ENCODE results near the gene RRP9. TPM values are rescaled to one million over a fixed set of nuclear protein-coding genes. Genes with fewer than 3 reads are reported as not detected.

Gene RRP9
- total RNA-seq, 2 experiments from 2014 or later, result 82.4 to 83.9 TPM

- ChIA-PET CTCF (no interaction called here), POLR2A (no interaction called here)
Measured at GRCh38 chr3:51945926-51946705, 4.4 kb upstream of the RRP9 start.

GRCh38 chr3:51945031-51945840, 3.5 kb upstream of the RRP9 start:
- CTCF ChIA-PET, result interaction anchor here (0.7 kb wide), 1 partner anchor 19 kb away, joined by 3 read pairs; no protein-coding TSS in a partner anchor
- POLR2A ChIA-PET, result no interaction called here

- ChIA-PET POLR2A (no interaction called here), CTCF (interaction anchor here (0.7 kb wide), 1 partner anchor 20 kb away, joined by 3 read pairs; no protein-coding TSS in a partner anchor)
Measured at GRCh38 chr3:51944451-51945021, 2.8 kb upstream of the RRP9 start.

- ChIA-PET CTCF (interaction anchor here (1.0 to 3.1 kb wide), 4 partner anchors 30 to 109 kb away, joined by 3 to 42 read pairs (median 5); partner anchors contain the start of genes ABHD14A and ABHD14B), POLR2A (interaction anchor here (1.6 to 2.4 kb wide), 2 partner anchors 30 to 52 kb away, joined by 10 to 26 read pairs; partner anchors contain the start of genes ABHD14B and RPL29)
Measured at GRCh38 chr3:51943451-51944391, 2.0 kb upstream of the RRP9 start.

GRCh38 chr3:51942603-51943450, 1.1 kb upstream of the RRP9 start:
- POLR2A ChIA-PET, result interaction anchor here (0.6 to 2.4 kb wide), 5 partner anchors 31 to 364 kb away, joined by 3 to 26 read pairs (median 10); partner anchors contain the start of genes ABHD14B, ACY1 and RPL29
- CTCF ChIA-PET, result interaction anchor here (0.7 to 3.1 kb wide), 12 partner anchors 11 to 204 kb away, joined by 3 to 42 read pairs (median 6); partner anchors contain the start of genes ABHD14A, ABHD14B and PCBP4

- CTCF ChIA-PET, result interaction anchor here (0.6 to 3.1 kb wide), 15 partner anchors 10 to 213 kb away, joined by 3 to 42 read pairs (median 5); partner anchors contain the start of genes ABHD14A, ABHD14B, PCBP4 and POC1A
- POLR2A ChIA-PET, result interaction anchor here (1.0 to 2.4 kb wide), 5 partner anchors 26 to 213 kb away, joined by 3 to 26 read pairs (median 8); partner anchors contain the start of genes ACY1, DUSP7, PCBP4 and RPL29
Measured at GRCh38 chr3:51941463-51941797, 274 bp downstream of the RRP9 start.

GRCh38 chr3:51940648-51941462, 849 bp downstream of the RRP9 start:
- ChIA-PET POLR2A (interaction anchor here (1.0 to 2.4 kb wide), 5 partner anchors 27 to 214 kb away, joined by 3 to 26 read pairs (median 8); partner anchors contain the start of genes ACY1, DUSP7, PCBP4 and RPL29), CTCF (interaction anchor here (0.6 to 3.1 kb wide), 14 partner anchors 10 to 214 kb away, joined by 3 to 42 read pairs (median 5); partner anchors contain the start of genes ABHD14A, ABHD14B, PCBP4 and POC1A)

- ChIA-PET POLR2A (no interaction called here), CTCF (no interaction called here)
Measured at GRCh38 chr3:51938780-51939425, 2.8 kb downstream of the RRP9 start.

- CTCF ChIA-PET, result no interaction called here
- POLR2A ChIA-PET, result no interaction called here
Measured at GRCh38 chr3:51937611-51938450, 3.9 kb downstream of the RRP9 start.

GRCh38 chr3:51937014-51937413, 4.7 kb downstream of the RRP9 start:
- CTCF ChIA-PET, result no interaction called here
- POLR2A ChIA-PET, result interaction anchor here (1.2 kb wide), 1 partner anchor 59 kb away, joined by 3 read pairs; the partner anchor contains the start of gene RPL29

GRCh38 chr3:51935886-51936755, 5.6 kb downstream of the RRP9 start:
- CTCF ChIA-PET, result interaction anchor here (1.0 kb wide), 1 partner anchor 9 kb away, joined by 4 read pairs; no protein-coding TSS in a partner anchor

GRCh38 chr3:51934991-51935885, 6.5 kb downstream of the RRP9 start:
- POLR2A ChIA-PET, result no interaction called here
- CTCF ChIA-PET, result interaction anchor here (1.0 kb wide), 1 partner anchor 8 kb away, joined by 4 read pairs; no protein-coding TSS in a partner anchor

More at GRCh38 chr3:51935886-51936755, 5.6 kb downstream of the RRP9 start:
- POLR2A ChIA-PET, result interaction anchor here (1.2 kb wide), 1 partner anchor 60 kb away, joined by 3 read pairs; the partner anchor contains the start of gene RPL29

- POLR2A ChIA-PET, result no interaction called here
- CTCF ChIA-PET, result no interaction called here
Measured at GRCh38 chr3:51934139-51934850, 7.4 kb downstream of the RRP9 start.

Data from activated CD8-positive, alpha-beta memory T cell treated with anti-CD3 and anti-CD28 coated beads for 36 hours (primary cell).